HepG2 (cell line): ENCODE data around the gene LRRIQ4. TPM values are rescaled to one million over a fixed set of nuclear protein-coding genes. Genes with fewer than 3 reads are reported as not detected.

Experiments
- AGO2 ChIP-seq: fragments of 200-400 bp; formaldehyde crosslinking; optimal IDR thresholded peaks from 2 replicates; pipeline ENCODE3; 2017; ENCODE audit warnings: mild to moderate bottlenecking, low read depth, low read length, moderate library complexity
- CAMTA2 ChIP-seq: sonication (generic); formaldehyde crosslinking; IDR thresholded peaks from 2 replicates; pipeline ENCODE4 v1.4.0; 2020; ENCODE audit warnings: mild to moderate bottlenecking, missing genetic modification reagents, borderline replicate concordance
- DZIP1 ChIP-seq: sonication (generic); formaldehyde crosslinking; IDR thresholded peaks from 2 replicates; pipeline ENCODE4 v1.5.0; 2020; ENCODE audit warnings: mild to moderate bottlenecking, missing genetic modification reagents
- GFI1 ChIP-seq: sonication (generic); formaldehyde crosslinking; IDR thresholded peaks from 2 replicates; pipeline ENCODE4 v1.5.0; 2020; ENCODE audit warnings: missing genetic modification reagents, mild to moderate bottlenecking, borderline replicate concordance
- HOXA5 ChIP-seq: sonication (generic); formaldehyde crosslinking; IDR thresholded peaks from 2 replicates; pipeline ENCODE4 v1.4.0; 2020; ENCODE audit warnings: missing genetic modification reagents
- KDM2A ChIP-seq: sonication (generic); formaldehyde crosslinking; IDR thresholded peaks from 2 replicates; pipeline ENCODE4 v1.4.0; 2020; ENCODE audit warnings: low read depth, missing genetic modification reagents, borderline replicate concordance
- MBNL3 ChIP-seq: fragments of 250-450 bp; sonication (Bioruptor Pico); conservative IDR thresholded peaks from 2 replicates; pipeline ENCODE4 v1.8.0; 2022; ENCODE audit warnings: mild to moderate bottlenecking, inconsistent platforms
- NAIF1 ChIP-seq: sonication (generic); formaldehyde crosslinking; IDR thresholded peaks from 2 replicates; pipeline ENCODE4 v1.5.0; 2020; ENCODE audit warnings: mild to moderate bottlenecking, missing genetic modification reagents, borderline replicate concordance
- PAWR ChIP-seq: sonication (generic); formaldehyde crosslinking; IDR thresholded peaks from 2 replicates; pipeline ENCODE4 v1.4.0; 2020; ENCODE audit warnings: missing genetic modification reagents, mild to moderate bottlenecking, borderline replicate concordance
- POLR2AphosphoS5 ChIP-seq: IDR thresholded peaks from 2 replicates; pipeline ENCODE4 v1.6.1; 2012; ENCODE audit warnings: low read depth, low read length
- POLR2G ChIP-seq: fragments of 200-400 bp; formaldehyde crosslinking; IDR thresholded peaks from 2 replicates; pipeline ENCODE4 v1.6.1; 2018; ENCODE audit warnings: mild to moderate bottlenecking, low read depth, low read length, moderate library complexity
- RBAK ChIP-seq: sonication (generic); formaldehyde crosslinking; IDR thresholded peaks from 2 replicates; pipeline ENCODE4 v1.5.1; 2020; ENCODE audit warnings: mild to moderate bottlenecking, missing genetic modification reagents
- RXRB ChIP-seq: IDR thresholded peaks from 2 replicates; pipeline ENCODE4 v1.6.1; 2016; ENCODE audit warnings: borderline replicate concordance, missing genetic modification reagents, missing compliant biosample characterization
- SRF ChIP-seq: IDR thresholded peaks from 2 replicates; pipeline ENCODE4 v1.6.1; 2011; ENCODE audit warnings: mild to moderate bottlenecking, low read depth, low read length, moderate library complexity
- TAF15 ChIP-seq: fragments of 200-400 bp; formaldehyde crosslinking; IDR thresholded peaks from one replicate; pipeline ENCODE4 v1.6.1; 2018; ENCODE audit warnings: mild to moderate bottlenecking, low read depth, low read length; ENCODE audit not compliant: poor library complexity, severe bottlenecking
- TFE3 ChIP-seq: IDR thresholded peaks from 2 replicates; pipeline ENCODE4 v1.6.1; 2016
- ZNF333 ChIP-seq: sonication (generic); formaldehyde crosslinking; IDR thresholded peaks from 2 replicates; pipeline ENCODE4 v1.4.0; 2020; ENCODE audit warnings: mild to moderate bottlenecking, missing genetic modification reagents, borderline replicate concordance
- ZNF510 ChIP-seq: sonication (generic); formaldehyde crosslinking; IDR thresholded peaks from 2 replicates; pipeline ENCODE4 v1.4.0; 2020; ENCODE audit warnings: low read depth, mild to moderate bottlenecking, missing genetic modification reagents
- ZNF776 ChIP-seq: sonication (generic); formaldehyde crosslinking; IDR thresholded peaks from 2 replicates; pipeline ENCODE4 v1.4.0; 2020; ENCODE audit warnings: mild to moderate bottlenecking, missing genetic modification reagents
- ZNF816 ChIP-seq: sonication (generic); formaldehyde crosslinking; IDR thresholded peaks from 2 replicates; pipeline ENCODE4 v1.8.0; 2022; ENCODE audit warnings: missing genetic modification reagents, mild to moderate bottlenecking, borderline replicate concordance
- polyA plus RNA-seq, 8 experiments: library from polyadenylated mRNA; depleted of rRNA in 3 of 8; stranded (reverse) in 7 of 8; unstranded in 1 of 8; fragments of >200 nt; fragmentation: Illumina TruSeq in 4 of 8; extraction: Trizol in 4 of 8; gene quantifications; 2 replicates each; pipeline versions ENCODE4 v1.2.1 to v1.2.3, GENCODE V29; 2011 to 2016; ENCODE audit warnings: low read depth in 4 of 8, missing spikeins in 1 of 8, mixed read lengths in 1 of 8; ENCODE audit not compliant: insufficient read depth in 1 of 8
- total RNA-seq, 5 experiments: library from RNA; depleted of rRNA; stranded (reverse); fragments of >200 nt; fragmentation: Illumina TruSeq; extraction: Trizol; gene quantifications; 2 replicates each; pipeline ENCODE4 v1.2.3, GENCODE V29; 2016; ENCODE audit warnings: low read depth in 1 of 5
- TF ChIP-seq, protein P1 (sequence below): sonication (generic); formaldehyde crosslinking; IDR thresholded peaks from 2 replicates; pipeline ENCODE4 v1.4.0; 2020; ENCODE audit warnings: missing genetic modification reagents
- TF ChIP-seq, protein P2 (sequence below): IDR thresholded peaks from 2 replicates; pipeline ENCODE4 v1.6.1; 2016; ENCODE audit warnings: missing compliant biosample characterization, missing genetic modification reagents, borderline replicate concordance
- TF ChIP-seq, protein P3 (sequence below): IDR thresholded peaks from 2 replicates; pipeline ENCODE4 v1.6.1; 2016; ENCODE audit warnings: missing genetic modification reagents, missing compliant biosample characterization

Gene LRRIQ4
- total and polyA plus RNA-seq, 2 of the 13 experiments (the other 11 are each of a cell fraction or from before 2014, with no cell fraction given), result not detected

DNA sequence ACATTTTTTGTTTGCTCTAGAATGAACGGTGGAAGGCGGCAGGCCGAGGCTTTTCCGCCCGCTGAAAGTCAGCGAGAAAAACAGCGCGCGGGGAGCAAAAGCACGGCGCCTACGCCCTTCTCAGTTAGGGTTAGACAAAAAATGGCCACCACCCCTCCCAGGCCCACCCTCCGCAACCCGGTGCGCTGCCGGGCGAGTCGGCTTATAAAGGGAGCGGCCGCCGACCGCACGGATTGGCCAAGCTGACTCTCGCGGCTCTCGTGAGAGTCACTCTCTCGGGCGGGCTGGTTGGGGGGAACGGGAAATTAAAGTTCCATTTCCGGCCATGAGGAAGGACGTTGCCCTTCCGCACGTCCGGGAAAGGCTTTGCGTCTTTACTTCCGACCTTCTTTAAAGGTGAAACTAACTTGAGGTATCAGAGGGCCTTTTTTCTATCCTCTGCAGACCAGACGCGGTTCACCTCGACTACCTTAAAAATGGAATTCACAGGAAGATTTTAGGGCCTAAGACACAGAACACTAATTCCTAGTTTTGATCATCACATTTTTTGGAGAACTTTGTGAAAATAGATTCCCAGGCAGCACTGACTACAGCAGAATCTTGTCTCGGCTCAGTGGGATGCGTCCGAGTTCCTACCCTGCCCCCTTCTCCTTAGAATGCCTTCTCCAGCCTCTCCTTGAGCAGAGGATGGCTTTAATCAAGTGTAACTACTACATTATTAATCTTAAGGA is 47.6 kb upstream of the LRRIQ4 start, which contains the start of gene TERC (continued):
- TF ChIP-seq ZNF816 (CRISPR knock-in tag) (no peak), TAF15 (no peak), GFI1 (CRISPR knock-in tag) (no peak), HOXA5 (CRISPR knock-in tag) (no peak), DZIP1 (CRISPR knock-in tag) (0 out of 2 replicates have a peak, but pooled peaks have one; percentile 42), CAMTA2 (no peak), AGO2 (peak; percentile 73), TFE3 (no peak), ZNF776 (CRISPR knock-in tag) (no peak), PAWR (CRISPR knock-in tag) (no peak), KDM2A (CRISPR knock-in tag) (peak; percentile 39; the same call in 1 of the 2 replicates), RXRB (peak; percentile 25; the same call in 1 of the 2 replicates), SRF (no peak), ZNF333 (no peak), POLR2G (peak; percentile 95), ZNF510 (CRISPR knock-in tag) (no peak), NAIF1 (CRISPR knock-in tag) (no peak), POLR2AphosphoS5 (peak; percentile 79), RBAK (no peak), MBNL3 (CRISPR knock-in tag) (no peak)
- TF ChIP-seq, protein P1, sequence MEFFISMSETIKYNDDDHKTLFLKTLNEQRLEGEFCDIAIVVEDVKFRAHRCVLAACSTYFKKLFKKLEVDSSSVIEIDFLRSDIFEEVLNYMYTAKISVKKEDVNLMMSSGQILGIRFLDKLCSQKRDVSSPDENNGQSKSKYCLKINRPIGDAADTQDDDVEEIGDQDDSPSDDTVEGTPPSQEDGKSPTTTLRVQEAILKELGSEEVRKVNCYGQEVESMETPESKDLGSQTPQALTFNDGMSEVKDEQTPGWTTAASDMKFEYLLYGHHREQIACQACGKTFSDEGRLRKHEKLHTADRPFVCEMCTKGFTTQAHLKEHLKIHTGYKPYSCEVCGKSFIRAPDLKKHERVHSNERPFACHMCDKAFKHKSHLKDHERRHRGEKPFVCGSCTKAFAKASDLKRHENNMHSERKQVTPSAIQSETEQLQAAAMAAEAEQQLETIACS, result no peak
- TF ChIP-seq, protein P2, sequence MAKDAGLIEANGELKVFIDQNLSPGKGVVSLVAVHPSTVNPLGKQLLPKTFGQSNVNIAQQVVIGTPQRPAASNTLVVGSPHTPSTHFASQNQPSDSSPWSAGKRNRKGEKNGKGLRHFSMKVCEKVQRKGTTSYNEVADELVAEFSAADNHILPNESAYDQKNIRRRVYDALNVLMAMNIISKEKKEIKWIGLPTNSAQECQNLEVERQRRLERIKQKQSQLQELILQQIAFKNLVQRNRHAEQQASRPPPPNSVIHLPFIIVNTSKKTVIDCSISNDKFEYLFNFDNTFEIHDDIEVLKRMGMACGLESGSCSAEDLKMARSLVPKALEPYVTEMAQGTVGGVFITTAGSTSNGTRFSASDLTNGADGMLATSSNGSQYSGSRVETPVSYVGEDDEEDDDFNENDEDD (CRISPR knock-in tag), result peak; percentile 19; the same call in 1 of the 2 replicates
- TF ChIP-seq, protein P3, sequence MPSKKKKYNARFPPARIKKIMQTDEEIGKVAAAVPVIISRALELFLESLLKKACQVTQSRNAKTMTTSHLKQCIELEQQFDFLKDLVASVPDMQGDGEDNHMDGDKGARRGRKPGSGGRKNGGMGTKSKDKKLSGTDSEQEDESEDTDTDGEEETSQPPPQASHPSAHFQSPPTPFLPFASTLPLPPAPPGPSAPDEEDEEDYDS (CRISPR knock-in tag), result peak; percentile 98
